ENCODE measurements around the gene ADARB2. TPM values are rescaled to one million over a fixed set of nuclear protein-coding genes. Genes with fewer than 3 reads are reported as not detected.

ADARB2 gene
- total RNA-seq, 4 donors from 2014 or later, result 2.0 to 9.9 (median 5.1) TPM

- no peak for DNase-seq
- TF ChIP-seq POLR2A (IDR thresholded peaks at IDR 0.05), result no peak
- no peak for TF ChIP-seq CTCF (IDR thresholded peaks at IDR 0.05)
- no peaks in the 10 kb centered on the region for H3K4me1 ChIP-seq
Measured at GRCh38 chr10:1502451-1502850, 234.9 kb downstream of the ADARB2 start.

GRCh38 chr10:1499359-1499957 is 237.9 kb downstream of the ADARB2 start:
- DNase-seq, result no peak
- TF ChIP-seq CTCF (IDR thresholded peaks at IDR 0.05) (no peak), POLR2A (IDR thresholded peaks at IDR 0.05) (no peak)
- Histone ChIP-seq H3K27ac (no peak overlapping the region), H3K4me3 (no peak overlapping the region), H3K4me1 (no peaks in the 10 kb centered on the region), H3K27me3 (no peaks in the 10 kb centered on the region), H3K9me3 (no peaks in the 10 kb centered on the region), H3K36me3 (no peaks in the 10 kb centered on the region)

More at GRCh38 chr10:1502451-1502850, 234.9 kb downstream of the ADARB2 start:
- H3K27ac ChIP-seq, result no peak overlapping the region
- H3K9me3 ChIP-seq, result no peaks in the 10 kb centered on the region
- no peaks in the 10 kb centered on the region for H3K36me3 ChIP-seq
- H3K27me3 ChIP-seq, result no peaks in the 10 kb centered on the region
- no peak overlapping the region for H3K4me3 ChIP-seq

- DNase-seq, result no peak
Measured at GRCh38 chr10:1498746-1499358, 238.5 kb downstream of the ADARB2 start.

GRCh38 chr10:1495915-1496517 is 241.3 kb downstream of the ADARB2 start:
- H3K9me3 ChIP-seq, result no peaks in the 10 kb centered on the region
- TF ChIP-seq POLR2A (IDR thresholded peaks at IDR 0.05) (no peak), CTCF (IDR thresholded peaks at IDR 0.05) (no peak)

More at GRCh38 chr10:1498746-1499358, 238.5 kb downstream of the ADARB2 start:
- H3K4me1 ChIP-seq, result no peaks in the 10 kb centered on the region
- no peaks in the 10 kb centered on the region for H3K27me3 ChIP-seq
- no peaks in the 10 kb centered on the region for H3K36me3 ChIP-seq
- H3K4me3 ChIP-seq, result no peak overlapping the region
- TF ChIP-seq POLR2A (IDR thresholded peaks at IDR 0.05), result no peak
- no peak for TF ChIP-seq CTCF (IDR thresholded peaks at IDR 0.05)
- no peaks in the 10 kb centered on the region for H3K9me3 ChIP-seq
- no peak overlapping the region for H3K27ac ChIP-seq

GRCh38 chr10:1492641-1493040 is 244.7 kb downstream of the ADARB2 start:
- Histone ChIP-seq H3K9me3 (no peaks in the 10 kb centered on the region), H3K27ac (no peak overlapping the region), H3K36me3 (no peaks in the 10 kb centered on the region), H3K27me3 (no peaks in the 10 kb centered on the region), H3K4me3 (no peak overlapping the region), H3K4me1 (peaks cover 0 to 6% (median 0%) of the 10 kb centered on the region in 4 donors)
- TF ChIP-seq CTCF (IDR thresholded peaks at IDR 0.05) (no peak), POLR2A (IDR thresholded peaks at IDR 0.05) (no peak)
- no peak for DNase-seq

More at GRCh38 chr10:1495915-1496517, 241.3 kb downstream of the ADARB2 start:
- Histone ChIP-seq H3K36me3 (no peaks in the 10 kb centered on the region), H3K4me1 (no peaks in the 10 kb centered on the region), H3K27me3 (no peaks in the 10 kb centered on the region), H3K4me3 (no peak overlapping the region), H3K27ac (no peak overlapping the region)
- no peak for DNase-seq

All from Peyer's patch (tissue), 4 donors.